GM12892 (cell line): ENCODE measurements around the gene POM121L2.

Experiments used
- POLR2A ChIP-seq: IDR thresholded peaks from 2 replicates; pipeline ENCODE4 v1.6.1; 2011; ENCODE audit warnings: low read depth, low read length, control low read depth
- POLR2AphosphoS5 ChIP-seq: IDR thresholded peaks from 2 replicates; pipeline ENCODE4 v1.6.1; 2011; ENCODE audit warnings: low read depth, low read length, control low read depth
- TAF1 ChIP-seq: IDR thresholded peaks from 2 replicates; pipeline ENCODE4 v1.6.1; 2011; ENCODE audit warnings: low read depth, mild to moderate bottlenecking, control low read depth, low read length, borderline replicate concordance

GRCh38 chr6:27287751-27288135, 24.3 kb downstream of the POM121L2 start:
- TF ChIP-seq POLR2AphosphoS5: no peak
- no peak for TF ChIP-seq POLR2A
- TF ChIP-seq TAF1: no peak
